HFFc6 (cell line): ENCODE data around the gene ZNF446. TPM values are rescaled to one million over a fixed set of nuclear protein-coding genes. Genes with fewer than 3 reads are reported as not detected.
A peak's percentile ranks its signal among the peaks of the same experiment; 100 is the strongest.

Experiments
- DNase-seq: peaks from one replicate; pipeline ENCODE4 v3.0.0-alpha.2; 2018
- H3K27ac Mint-ChIP-seq: 2 replicates; pipeline ENCODE4 v1.8.0; 2020; ENCODE audit warnings: mild to moderate bottlenecking, mixed read lengths
- H3K27me3 Mint-ChIP-seq: 2 replicates; pipeline ENCODE4 v1.8.0; 2021; ENCODE audit warnings: mild to moderate bottlenecking, moderate library complexity, mixed read lengths; ENCODE audit not compliant: insufficient read depth
- H3K36me3 Mint-ChIP-seq: 2 replicates; pipeline ENCODE4 v1.8.0; 2021; ENCODE audit warnings: low read depth, mixed read lengths
- H3K4me1 Mint-ChIP-seq: 2 replicates; pipeline ENCODE4 v1.8.0; 2020; ENCODE audit warnings: low read depth, mixed read lengths
- H3K4me3 Mint-ChIP-seq: 2 replicates; pipeline ENCODE4 v1.8.0; 2020; ENCODE audit warnings: mild to moderate bottlenecking, moderate library complexity, mixed read lengths
- H3K9me3 Mint-ChIP-seq: 2 replicates; pipeline ENCODE4 v1.8.0; 2020; ENCODE audit warnings: mild to moderate bottlenecking, mixed read lengths
- CTCF ChIP-seq: fragments of 200-600 bp; sonication (generic); IDR thresholded peaks from 2 replicates; pipeline ENCODE4 v1.5.0; 2021; ENCODE audit warnings: antibody characterized with exemption, mild to moderate bottlenecking
- total RNA-seq, 6 experiments: library from RNA; stranded (reverse); fragmentation: NEBNext Ultra II Directional; extraction: Animal tissue kit (Norgen Biotek cat#: 25700); gene quantifications; 2 replicates in 1 of 6; 3 replicates in 5 of 6; pipeline ENCODE4 v1.2.3, GENCODE V29; 2021

The ZNF446 gene
- total RNA-seq, 6 experiments from 2014 or later, result 5.7 to 6.9 (median 6.2) TPM

- no peak for DNase-seq
- Mint-ChIP-seq H3K4me3 (no peak overlapping the region), H3K27me3 (peaks cover 5% of the 10 kb centered on the region), H3K4me1 (no peaks in the 10 kb centered on the region), H3K9me3 (peaks cover 10% of the 10 kb centered on the region), H3K27ac (no peak overlapping the region), H3K36me3 (peaks cover 11% of the 10 kb centered on the region)
- no peak for TF ChIP-seq CTCF
Observed at GRCh38 chr19:58509731-58510083, 33.6 kb downstream of the ZNF446 start.

GRCh38 chr19:58510084-58510862 lies 34.1 kb downstream of the ZNF446 start:
- Mint-ChIP-seq H3K4me1 (peaks cover under 1% of the 10 kb centered on the region; the same call in 1 of the 2 replicates), H3K36me3 (peaks cover 11% of the 10 kb centered on the region), H3K27me3 (peaks cover 7% of the 10 kb centered on the region), H3K27ac (no peak overlapping the region), H3K4me3 (no peak overlapping the region), H3K9me3 (peaks cover 10% of the 10 kb centered on the region)
- DNase-seq, result no peak
- TF ChIP-seq CTCF, result no peak

- peaks cover 10% of the 10 kb centered on the region for H3K9me3 Mint-ChIP-seq
- no peak for DNase-seq
- H3K4me1 Mint-ChIP-seq, result peaks cover 7% of the 10 kb centered on the region; the same call in 1 of the 2 replicates
- peaks cover 9% of the 10 kb centered on the region for H3K27me3 Mint-ChIP-seq
- H3K27ac Mint-ChIP-seq, result no peak within 1 kb of the TSS
- H3K36me3 Mint-ChIP-seq, result peaks cover 16% of the 10 kb centered on the region
- TF ChIP-seq CTCF, result no peak
- no peak within 1 kb of the TSS for H3K4me3 Mint-ChIP-seq
Observed at GRCh38 chr19:58511353-58512208, 35.4 kb downstream of the ZNF446 start, which contains the start of gene SLC27A5. SLC27A5 (minus strand) TSS chr19:58511992; CDS start chr19:58511955, 37 bp downstream.

- no peak overlapping the region for H3K27ac Mint-ChIP-seq
- no peaks in the 10 kb centered on the region for H3K9me3 Mint-ChIP-seq
- DNase-seq, result no peak
- H3K4me3 Mint-ChIP-seq, result no peak overlapping the region
- TF ChIP-seq CTCF, result no peak
- peaks cover 12% of the 10 kb centered on the region for H3K4me1 Mint-ChIP-seq
- peaks cover 9% of the 10 kb centered on the region for H3K27me3 Mint-ChIP-seq
- peaks cover 5% of the 10 kb centered on the region for H3K36me3 Mint-ChIP-seq
Observed at GRCh38 chr19:58513213-58513693, 37.1 kb downstream of the ZNF446 start.

GRCh38 chr19:58513694-58514563 lies 37.8 kb downstream of the ZNF446 start:
- no peaks in the 10 kb centered on the region for H3K9me3 Mint-ChIP-seq
- peaks cover 9% of the 10 kb centered on the region for H3K27me3 Mint-ChIP-seq
- peak; percentile 42 for DNase-seq
- peaks cover 13% of the 10 kb centered on the region for H3K4me1 Mint-ChIP-seq
- H3K36me3 Mint-ChIP-seq, result peaks cover 5% of the 10 kb centered on the region
- TF ChIP-seq CTCF, result peak; percentile 89
- H3K27ac Mint-ChIP-seq, result peak overlapping the region; percentile 40; the same call in 1 of the 2 replicates
- peak overlapping the region; percentile 56; the same call in 1 of the 2 replicates for H3K4me3 Mint-ChIP-seq
